ENCODE measurements around the gene ZNF146. TPM values are rescaled to one million over a fixed set of nuclear protein-coding genes. Genes with fewer than 3 reads are reported as not detected.

ZNF146 gene
- total RNA-seq: 51.7 and 73.5 TPM in 2 replicates

GRCh38 chr19:36214386-36215275 lies at the start of gene ZNF146, which contains the start of gene ZNF565:
TSS of gene ZNF146 (plus strand) at chr19:36215106. CDS start at chr19:36236441, 21,335 bp downstream.
TSS of gene ZNF565 (minus strand) at chr19:36214665. CDS start at chr19:36201985, 12,680 bp downstream.

Other genes with a start within 250 kb of the ZNF146 start
- gene SDHAF1, start 219.9 kb upstream of the ZNF146 start, total RNA-seq: 31.5 and 37.5 TPM in 2 replicates
- gene SYNE4, start 206.3 kb upstream of the ZNF146 start, total RNA-seq: 0.87 TPM in 1 of 2 replicates, not detected in the other
- gene ALKBH6, start 200.9 kb upstream of the ZNF146 start, total RNA-seq: 17.2 and 20.0 TPM in 2 replicates
- gene CLIP3, start 182.2 kb upstream of the ZNF146 start, total RNA-seq: 27.1 and 34.3 TPM in 2 replicates
- 8.9 and 18.3 TPM in 2 replicates for gene THAP8, start 160.8 kb upstream of the ZNF146 start, total RNA-seq
- gene WDR62, start 160.2 kb upstream of the ZNF146 start, total RNA-seq: 0.24 and 0.69 TPM in 2 replicates
- gene OVOL3, start 104.0 kb upstream of the ZNF146 start, total RNA-seq: not detected in 2 replicates
- gene POLR2I, start 100.2 kb upstream of the ZNF146 start, total RNA-seq: 24.8 and 28.1 TPM in 2 replicates
- gene TBCB, start 99.6 kb upstream of the ZNF146 start, total RNA-seq: 123 and 134 TPM in 2 replicates
- gene CAPNS1, start 75.0 kb upstream of the ZNF146 start, total RNA-seq: 190 and 256 TPM in 2 replicates
- gene COX7A1, start 62.7 kb upstream of the ZNF146 start, total RNA-seq: 10.0 and 10.2 TPM in 2 replicates
- gene ZNF565, start 441 bp upstream of the ZNF146 start, total RNA-seq: 3.1 and 4.4 TPM in 2 replicates
- gene ZFP14, start 164.1 kb downstream of the ZNF146 start, total RNA-seq: 1.5 and 1.7 TPM in 2 replicates
- gene ZFP82, start 203.5 kb downstream of the ZNF146 start, total RNA-seq: 5.8 and 7.4 TPM in 2 replicates